Measurements from ENCODE around the gene SH3RF2. TPM values are rescaled to one million over a fixed set of nuclear protein-coding genes. Genes with fewer than 3 reads are reported as not detected.
A peak's percentile ranks its signal among the peaks of the same experiment; 100 is the strongest.

Gene SH3RF2
- total and polyA plus RNA-seq, 9 of the 15 experiments (the other 6 are each of a cell fraction or from before 2014, with no cell fraction given): 0.05 TPM; not detected in 8

DNA sequence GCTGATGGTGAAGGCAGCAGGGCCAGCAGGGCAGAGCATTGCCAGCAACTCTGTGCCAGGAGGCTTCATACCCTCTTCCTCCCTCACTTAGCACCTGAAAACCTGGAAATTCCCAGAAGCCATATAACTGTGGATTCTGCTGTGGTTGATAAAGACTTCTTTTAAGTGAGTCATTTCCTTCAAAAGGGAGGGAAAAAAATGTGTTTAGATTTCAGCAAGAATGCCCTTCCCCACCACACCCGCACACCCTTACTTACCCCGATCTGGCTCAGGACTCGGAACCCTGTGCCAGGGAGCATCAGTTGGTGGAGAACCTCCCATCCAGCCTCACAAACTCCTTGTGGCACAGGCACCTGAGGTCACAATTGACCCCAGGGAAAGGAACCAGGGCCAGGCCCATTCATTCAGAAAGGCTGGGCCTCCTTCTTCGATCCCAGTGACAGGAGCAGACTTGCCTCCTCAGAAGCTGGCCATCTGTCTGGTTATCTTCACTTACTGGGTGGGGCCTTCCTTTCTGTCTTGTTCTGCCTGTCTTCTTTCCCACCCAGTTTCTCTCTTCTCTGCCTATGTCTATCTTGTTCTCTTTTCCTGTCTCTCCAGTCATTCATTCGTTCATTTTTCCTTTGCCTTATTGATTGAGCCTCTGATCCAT lies 106.4 kb downstream of the SH3RF2 start (continued):
- TF ChIP-seq FOXM1 (IDR thresholded peaks at IDR 0.05; ENCODE audit: low read depth): no peak
- TF ChIP-seq FOXM1 (CRISPR knock-in tag; IDR thresholded peaks at IDR 0.05; ENCODE audit: low read depth): no peak
- peak; percentile 34; the same call in 1 of the 2 replicates for TF ChIP-seq MTA3 (IDR thresholded peaks at IDR 0.05; ENCODE audit: borderline replicate concordance)
- no peak for TF ChIP-seq RBM17 (IDR thresholded peaks at IDR 0.05; ENCODE audit: borderline replicate concordance, low read depth, low read length)
- TF ChIP-seq IRF1 (CRISPR knock-in tag; IDR thresholded peaks at IDR 0.05; ENCODE audit: borderline replicate concordance): no peak
- TF ChIP-seq, protein P1, sequence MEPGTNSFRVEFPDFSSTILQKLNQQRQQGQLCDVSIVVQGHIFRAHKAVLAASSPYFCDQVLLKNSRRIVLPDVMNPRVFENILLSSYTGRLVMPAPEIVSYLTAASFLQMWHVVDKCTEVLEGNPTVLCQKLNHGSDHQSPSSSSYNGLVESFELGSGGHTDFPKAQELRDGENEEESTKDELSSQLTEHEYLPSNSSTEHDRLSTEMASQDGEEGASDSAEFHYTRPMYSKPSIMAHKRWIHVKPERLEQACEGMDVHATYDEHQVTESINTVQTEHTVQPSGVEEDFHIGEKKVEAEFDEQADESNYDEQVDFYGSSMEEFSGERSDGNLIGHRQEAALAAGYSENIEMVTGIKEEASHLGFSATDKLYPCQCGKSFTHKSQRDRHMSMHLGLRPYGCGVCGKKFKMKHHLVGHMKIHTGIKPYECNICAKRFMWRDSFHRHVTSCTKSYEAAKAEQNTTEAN (CRISPR knock-in tag; IDR thresholded peaks at IDR 0.05): no peak
- no peak for TF ChIP-seq NR2C1 (IDR thresholded peaks at IDR 0.05)
- TF ChIP-seq NR2C1 (tag; IDR thresholded peaks at IDR 0.05): 0 out of 2 replicates have a peak, but pooled peaks have one; percentile 31
- no peak for TF ChIP-seq SRSF7 (optimal IDR thresholded peaks at IDR 0.05; ENCODE audit: low read depth, low read length)
- 0 out of 2 replicates have a peak, but pooled peaks have one; percentile 15 for TF ChIP-seq POLR2AphosphoS5 (IDR thresholded peaks at IDR 0.05; ENCODE audit: control insufficient read depth, insufficient read depth, low read depth, low read length)
- TF ChIP-seq, protein P2, sequence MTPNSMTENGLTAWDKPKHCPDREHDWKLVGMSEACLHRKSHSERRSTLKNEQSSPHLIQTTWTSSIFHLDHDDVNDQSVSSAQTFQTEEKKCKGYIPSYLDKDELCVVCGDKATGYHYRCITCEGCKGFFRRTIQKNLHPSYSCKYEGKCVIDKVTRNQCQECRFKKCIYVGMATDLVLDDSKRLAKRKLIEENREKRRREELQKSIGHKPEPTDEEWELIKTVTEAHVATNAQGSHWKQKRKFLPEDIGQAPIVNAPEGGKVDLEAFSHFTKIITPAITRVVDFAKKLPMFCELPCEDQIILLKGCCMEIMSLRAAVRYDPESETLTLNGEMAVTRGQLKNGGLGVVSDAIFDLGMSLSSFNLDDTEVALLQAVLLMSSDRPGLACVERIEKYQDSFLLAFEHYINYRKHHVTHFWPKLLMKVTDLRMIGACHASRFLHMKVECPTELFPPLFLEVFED (CRISPR knock-in tag; conservative IDR thresholded peaks at IDR 0.05): no peak
- peak; percentile 43 for TF ChIP-seq PRDM10 (IDR thresholded peaks at IDR 0.05; ENCODE audit: partially characterized antibody)
- TF ChIP-seq, protein P3, sequence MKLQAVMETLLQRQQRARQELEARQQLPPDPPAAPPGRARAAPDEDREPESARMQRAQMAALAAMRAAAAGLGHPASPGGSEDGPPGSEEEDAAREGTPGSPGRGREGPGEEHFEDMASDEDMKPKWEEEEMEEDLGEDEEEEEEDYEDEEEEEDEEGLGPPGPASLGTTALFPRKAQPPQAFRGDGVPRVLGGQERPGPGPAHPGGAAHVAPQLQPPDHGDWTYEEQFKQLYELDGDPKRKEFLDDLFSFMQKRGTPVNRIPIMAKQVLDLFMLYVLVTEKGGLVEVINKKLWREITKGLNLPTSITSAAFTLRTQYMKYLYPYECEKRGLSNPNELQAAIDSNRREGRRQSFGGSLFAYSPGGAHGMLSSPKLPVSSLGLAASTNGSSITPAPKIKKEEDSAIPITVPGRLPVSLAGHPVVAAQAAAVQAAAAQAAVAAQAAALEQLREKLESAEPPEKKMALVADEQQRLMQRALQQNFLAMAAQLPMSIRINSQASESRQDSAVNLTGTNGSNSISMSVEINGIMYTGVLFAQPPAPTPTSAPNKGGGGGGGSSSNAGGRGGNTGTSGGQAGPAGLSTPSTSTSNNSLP (IDR thresholded peaks at IDR 0.05; ENCODE audit: borderline replicate concordance, low read depth, low read length): no peak
- no peak for TF ChIP-seq ZNF830 (CRISPR knock-in tag; IDR thresholded peaks at IDR 0.05)
- peak; percentile 82 for TF ChIP-seq STAT5A (IDR thresholded peaks at IDR 0.05; ENCODE audit: borderline replicate concordance, low read length)
- TF ChIP-seq SREBF2 (CRISPR knock-in tag; IDR thresholded peaks at IDR 0.05): no peak
- TF ChIP-seq TAF9B (IDR thresholded peaks at IDR 0.05; ENCODE audit: partially characterized antibody): no peak
- TF ChIP-seq TCF3 (CRISPR knock-in tag; IDR thresholded peaks at IDR 0.05): peak; percentile 80
- TF ChIP-seq SREBF1 (IDR thresholded peaks at IDR 0.05; ENCODE audit: borderline replicate concordance, low read depth, low read length): no peak
- TF ChIP-seq TAF7 (tag; IDR thresholded peaks at IDR 0.05): no peak

Measured in K562 (cell line).